A673 (cell line): ENCODE measurements around the gene TENM4. TPM values are rescaled to one million over a fixed set of nuclear protein-coding genes. Genes with fewer than 3 reads are reported as not detected.

Experiments used
- BruUV-seq: library from RNA; stranded (reverse); fragments of 400-500 nt; replicated peaks from 2 replicates; lab custom pipeline; 2021; lab: Mats Ljungman, UMichigan
- CTCF ChIA-PET: fragments of 300-600 bp; sonication (Branson Sonifier 250); formaldehyde crosslinking; loops from one replicate; lab custom pipeline; 2022; ENCODE audit warnings: antibody characterized with exemption; lab: Charles Lee
- POLR2A ChIA-PET: fragments of 300-600 bp; sonication (Branson Sonifier 250); formaldehyde crosslinking; loops from one replicate; lab custom pipeline; 2022; ENCODE audit warnings: antibody characterized with exemption; ENCODE audit not compliant: low non-redundant PET; lab: Charles Lee
- DNase-seq: peaks from one replicate; pipeline ENCODE4 v3.0.0-alpha.2; 2015; ENCODE audit warnings: low spot score
- H3K27ac ChIP-seq: fragments of 200-600 bp; sonication (generic); 2 replicates; pipeline ENCODE4 v1.5.1; 2016; ENCODE audit warnings: mixed run types, low read depth, mild to moderate bottlenecking, mixed read lengths, antibody characterized with exemption, low read length; ENCODE audit not compliant: poor library complexity, severe bottlenecking
- H3K27me3 ChIP-seq: fragments of 200-600 bp; sonication (generic); replicated peaks from 2 replicates; pipeline ENCODE4 v1.6.1; 2017; ENCODE audit warnings: mixed run types, low read depth, mild to moderate bottlenecking, mixed read lengths, antibody characterized with exemption, low read length; ENCODE audit not compliant: insufficient read depth, poor library complexity
- H3K36me3 ChIP-seq: fragments of 200-600 bp; sonication (generic); 2 replicates; pipeline ENCODE4 v1.6.1; 2016; ENCODE audit warnings: mixed run types, mild to moderate bottlenecking, mixed read lengths, antibody characterized with exemption, low read length; ENCODE audit not compliant: insufficient read depth, poor library complexity, severe bottlenecking
- H3K4me1 ChIP-seq: fragments of 200-600 bp; sonication (generic); 2 replicates; pipeline ENCODE4 v1.6.1; 2017; ENCODE audit warnings: mixed run types, mild to moderate bottlenecking, mixed read lengths, antibody characterized with exemption, low read length; ENCODE audit not compliant: insufficient read depth, poor library complexity, severe bottlenecking
- H3K4me3 ChIP-seq: fragments of 200-600 bp; sonication (generic); 2 replicates; pipeline ENCODE4 v1.5.1; 2016; ENCODE audit warnings: low read depth, mixed run types, mild to moderate bottlenecking, mixed read lengths, low read length; ENCODE audit not compliant: poor library complexity, severe bottlenecking
- H3K9me3 ChIP-seq: fragments of 200-600 bp; sonication (generic); 2 replicates; pipeline ENCODE4 v1.6.1; 2016; ENCODE audit warnings: mixed run types, low read depth, mild to moderate bottlenecking, mixed read lengths, antibody characterized with exemption, low read length; ENCODE audit not compliant: poor library complexity, severe bottlenecking
- EZH2 ChIP-seq: fragments of 200-600 bp; sonication (generic); IDR thresholded peaks from 2 replicates; pipeline ENCODE4 v1.6.1; 2017; ENCODE audit warnings: borderline replicate concordance, low read depth, mild to moderate bottlenecking, mixed read lengths, antibody characterized with exemption, low read length; ENCODE audit not compliant: poor library complexity, severe bottlenecking
- intact Hi-C: fragments of 100-400 bp; cut with micrococcal nuclease; formaldehyde crosslinking; loops from one replicate; pipeline ENCODE4 v1.10.0; 2022; ENCODE audit not compliant: unreplicated experiment
- total RNA-seq: library from RNA; stranded (reverse); gene quantifications from 2 replicates; pipeline ENCODE4 v1.2.3, GENCODE V29; 2021
- TF ChIP-seq, protein P1 (sequence below): fragments of 300-800, 200-600 bp; sonication (generic); conservative IDR thresholded peaks from 2 replicates; pipeline ENCODE4 v1.5.1; 2017; ENCODE audit warnings: low read depth, mild to moderate bottlenecking, antibody characterized with exemption, low read length, moderate library complexity, mixed read lengths

Gene TENM4
- total RNA-seq, 1 experiment from 2014 or later: 0.11 TPM

DNA sequence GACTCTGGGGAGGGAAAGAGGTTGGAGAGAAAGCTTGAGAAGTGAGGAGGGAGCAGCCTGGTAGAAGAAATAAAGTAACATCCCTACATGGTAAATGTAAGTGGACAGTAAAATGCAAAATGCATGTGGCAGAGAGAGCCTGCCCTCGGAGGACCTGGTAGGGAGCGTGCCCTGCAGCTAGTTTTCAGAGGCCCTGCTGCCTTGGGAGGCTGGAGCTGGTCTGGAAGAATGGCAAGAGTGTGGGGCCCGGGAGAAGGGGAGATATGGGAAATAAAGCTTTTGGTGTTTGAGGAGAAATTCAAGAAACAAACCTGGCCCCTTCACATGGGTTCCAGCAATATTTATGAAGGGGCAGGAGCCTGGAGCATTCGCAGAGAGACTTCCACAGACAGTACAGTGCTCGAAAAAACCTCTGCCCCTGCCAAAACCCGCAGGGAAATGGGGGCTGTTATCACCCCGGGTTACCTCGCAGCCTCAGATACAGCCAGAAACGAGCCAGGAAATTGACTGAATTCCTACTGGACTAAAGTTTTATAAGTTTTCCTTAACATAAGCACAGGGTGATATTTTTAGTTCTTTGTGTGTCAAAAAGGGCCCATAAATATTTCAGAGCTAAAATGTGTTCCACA, 363.0 kb downstream of the TENM4 start:
- Histone ChIP-seq H3K36me3 (no peaks in the 10 kb centered on the region), H3K4me1 (no peaks in the 10 kb centered on the region)
- TF ChIP-seq, protein P1, sequence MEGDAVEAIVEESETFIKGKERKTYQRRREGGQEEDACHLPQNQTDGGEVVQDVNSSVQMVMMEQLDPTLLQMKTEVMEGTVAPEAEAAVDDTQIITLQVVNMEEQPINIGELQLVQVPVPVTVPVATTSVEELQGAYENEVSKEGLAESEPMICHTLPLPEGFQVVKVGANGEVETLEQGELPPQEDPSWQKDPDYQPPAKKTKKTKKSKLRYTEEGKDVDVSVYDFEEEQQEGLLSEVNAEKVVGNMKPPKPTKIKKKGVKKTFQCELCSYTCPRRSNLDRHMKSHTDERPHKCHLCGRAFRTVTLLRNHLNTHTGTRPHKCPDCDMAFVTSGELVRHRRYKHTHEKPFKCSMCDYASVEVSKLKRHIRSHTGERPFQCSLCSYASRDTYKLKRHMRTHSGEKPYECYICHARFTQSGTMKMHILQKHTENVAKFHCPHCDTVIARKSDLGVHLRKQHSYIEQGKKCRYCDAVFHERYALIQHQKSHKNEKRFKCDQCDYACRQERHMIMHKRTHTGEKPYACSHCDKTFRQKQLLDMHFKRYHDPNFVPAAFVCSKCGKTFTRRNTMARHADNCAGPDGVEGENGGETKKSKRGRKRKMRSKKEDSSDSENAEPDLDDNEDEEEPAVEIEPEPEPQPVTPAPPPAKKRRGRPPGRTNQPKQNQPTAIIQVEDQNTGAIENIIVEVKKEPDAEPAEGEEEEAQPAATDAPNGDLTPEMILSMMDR: no peak
- TF ChIP-seq EZH2: no peak

DNA sequence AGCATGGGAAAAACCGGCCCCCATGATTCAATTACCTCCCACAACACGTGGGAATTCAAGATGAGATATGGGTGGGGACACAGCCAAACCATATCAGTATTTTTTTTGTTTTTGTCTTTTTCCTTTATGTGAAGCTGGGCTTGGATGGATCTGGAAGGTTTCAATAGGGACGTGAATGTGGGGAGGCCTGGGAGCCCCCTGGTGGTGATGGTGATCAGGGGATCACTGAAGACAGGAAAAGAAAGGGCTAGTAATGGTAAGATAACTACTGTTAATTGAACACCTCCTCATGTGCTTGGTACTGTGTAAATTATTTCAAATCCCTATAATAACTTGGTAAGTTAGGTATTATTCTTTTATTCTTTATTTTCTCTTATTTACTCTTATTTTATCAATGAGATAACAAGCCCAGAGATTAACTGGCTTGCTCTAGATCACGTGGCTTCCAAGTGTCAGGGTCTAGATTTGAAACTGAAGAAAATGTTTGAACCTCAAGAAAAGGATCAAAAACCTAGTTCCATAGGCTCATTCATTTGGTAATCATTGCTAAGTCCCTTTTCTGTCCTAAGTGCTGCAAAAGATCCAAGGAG, 364.2 kb downstream of the TENM4 start:
- Histone ChIP-seq H3K4me1 (no peaks in the 10 kb centered on the region), H3K27ac (no peak overlapping the region), H3K36me3 (no peaks in the 10 kb centered on the region), H3K9me3 (no peaks in the 10 kb centered on the region), H3K27me3 (no peaks in the 10 kb centered on the region), H3K4me3 (no peak overlapping the region)
- no TSS peak for BruUV-seq
- POLR2A ChIA-PET: no interaction called here
- TF ChIP-seq, protein P1: peak; percentile 81
- TF ChIP-seq EZH2: no peak
- DNase-seq: peak; percentile 61
- intact Hi-C loops: loop anchor here (1.0 kb wide), 1 partner anchor 431 kb away; no protein-coding TSS in a partner anchor
- CTCF ChIA-PET: interaction anchor here (1.7 kb wide), 1 partner anchor 431 kb away, joined by 10 read pairs; no protein-coding TSS in a partner anchor

More for the DNA sequence above, 363.0 kb downstream of the TENM4 start:
- intact Hi-C loops: no loop called here
- no peak for DNase-seq
- Histone ChIP-seq H3K27ac (no peak overlapping the region), H3K9me3 (no peaks in the 10 kb centered on the region), H3K4me3 (no peak overlapping the region), H3K27me3 (no peaks in the 10 kb centered on the region)
- BruUV-seq: no TSS peak
- ChIA-PET POLR2A (no interaction called here), CTCF (interaction anchor here (1.1 kb wide), 1 partner anchor 433 kb away, joined by 5 read pairs; no protein-coding TSS in a partner anchor)

DNA sequence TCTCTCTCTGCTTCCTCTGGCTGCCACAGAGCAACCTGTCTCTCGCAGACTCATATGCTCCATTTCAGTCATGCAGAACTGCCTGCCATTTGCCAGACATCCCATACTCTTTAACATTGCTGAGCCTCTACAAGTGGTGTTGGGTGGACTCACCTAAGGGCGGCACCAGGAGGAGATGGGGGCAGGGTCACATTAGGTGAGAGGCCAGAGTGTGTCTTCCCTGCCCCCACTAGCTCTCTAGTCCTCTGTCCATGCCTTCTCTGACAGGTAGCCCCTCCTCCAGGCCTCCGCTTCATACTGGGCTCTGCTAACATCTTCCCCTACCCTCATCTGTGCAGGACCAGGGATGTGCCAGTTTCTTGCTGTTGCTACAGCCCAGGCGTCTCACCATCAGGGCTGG, 366.3 kb downstream of the TENM4 start:
- ChIA-PET POLR2A (no interaction called here), CTCF (no interaction called here)
- Histone ChIP-seq H3K36me3 (no peaks in the 10 kb centered on the region), H3K27ac (no peak overlapping the region), H3K4me3 (no peak overlapping the region), H3K4me1 (no peaks in the 10 kb centered on the region), H3K27me3 (no peaks in the 10 kb centered on the region), H3K9me3 (no peaks in the 10 kb centered on the region)
- intact Hi-C loops: no loop called here
- BruUV-seq: no TSS peak
- TF ChIP-seq, protein P1: no peak
- TF ChIP-seq EZH2: no peak
- DNase-seq: no peak
